HL-60/S4 treated with retinoic acid at 250 ng/mL for 4 days and 3 days (cell line): Measurements from ENCODE around the gene VPS29.
"Not testable (repeated sequence)": the region's sequence is repeated elsewhere in the genome, so short reads cannot be mapped to it uniquely, and the experiment has no call there.

Source experiments
- in situ Hi-C: fragments of 300-500 bp; cut with MboI; formaldehyde crosslinking; loops from 2 replicates; pipeline ENCODE4 v1.7.0; 2022; ENCODE audit warnings: low sequenced_read_pairs

The VPS29 gene

DNA sequence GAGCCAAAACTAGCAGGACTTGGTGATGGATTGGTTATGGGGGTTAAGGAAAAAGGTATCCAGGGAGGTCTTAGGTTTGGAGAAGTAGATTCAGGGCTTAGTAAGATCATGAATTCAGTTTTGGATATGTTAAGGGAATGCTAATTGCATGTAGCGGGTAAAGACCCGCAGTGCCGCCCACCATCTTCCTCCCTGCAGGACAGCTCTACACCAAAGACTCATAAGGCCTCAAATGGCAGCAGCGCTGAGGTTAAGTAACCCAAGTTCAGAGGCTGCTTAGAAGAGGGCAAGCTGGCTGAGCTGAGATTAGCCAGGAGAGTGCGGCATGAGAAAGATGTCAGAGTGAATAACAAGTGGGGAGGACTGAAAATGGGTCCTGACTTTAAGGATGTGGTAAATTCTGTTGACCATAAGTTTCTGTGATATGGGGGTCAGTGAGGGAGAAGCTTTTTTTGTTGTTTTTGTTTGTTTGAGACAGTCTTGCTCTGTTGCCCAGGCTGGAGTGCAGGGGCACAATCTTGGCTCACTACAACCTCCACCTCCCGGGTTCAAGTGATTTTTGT lies 26.4 kb upstream of the VPS29 start:
- in situ Hi-C loops: no loop called here

GRCh38 chr12:110520876-110521712 lies 19.2 kb upstream of the VPS29 start:
- in situ Hi-C loops: not testable (repeated sequence)

DNA sequence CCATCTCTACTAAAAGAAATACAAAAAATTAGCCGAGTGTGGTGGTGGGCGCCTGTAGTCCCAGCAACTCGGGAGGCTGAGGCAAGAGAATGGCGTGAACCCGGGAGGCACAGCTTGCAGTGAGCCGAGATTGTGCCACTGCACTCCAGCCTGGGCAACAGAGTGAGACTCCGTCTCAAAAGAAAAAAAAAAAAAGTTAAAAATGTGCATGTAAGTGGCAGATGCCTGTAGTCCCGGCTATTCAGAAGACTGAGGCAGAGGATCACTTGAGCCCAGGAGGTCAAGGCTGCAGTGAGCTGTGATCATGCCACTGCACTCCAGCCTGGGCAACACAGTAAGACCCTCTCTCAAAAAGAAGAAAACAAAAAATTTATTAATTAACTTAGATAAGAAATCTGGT lies 16.1 kb upstream of the VPS29 start:
- in situ Hi-C loops: not testable (repeated sequence)

DNA sequence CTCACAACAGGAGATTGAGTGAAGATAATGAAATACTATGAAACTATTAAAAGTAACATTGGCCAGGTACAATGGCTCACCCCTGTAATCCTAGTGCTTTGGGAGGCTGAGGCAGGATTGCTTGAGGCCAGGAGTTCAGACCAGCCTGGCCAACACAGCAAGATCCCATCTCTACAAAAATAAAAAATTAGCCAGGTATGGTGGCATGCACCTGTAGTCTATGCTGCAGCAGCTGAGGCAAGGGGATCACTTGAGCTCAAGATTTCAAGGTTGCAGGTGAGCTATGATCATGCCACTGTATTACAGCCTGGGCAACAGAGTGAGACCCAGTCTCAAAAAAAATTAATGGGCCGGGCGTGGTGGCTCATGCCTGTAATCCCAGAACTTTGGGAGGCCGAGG lies 15.1 kb upstream of the VPS29 start:
- in situ Hi-C loops: no loop called here

- in situ Hi-C loops: no loop called here
These were observed 12.5 kb upstream of the VPS29 start for GRCh38 chr12:110514363-110514762.

DNA sequence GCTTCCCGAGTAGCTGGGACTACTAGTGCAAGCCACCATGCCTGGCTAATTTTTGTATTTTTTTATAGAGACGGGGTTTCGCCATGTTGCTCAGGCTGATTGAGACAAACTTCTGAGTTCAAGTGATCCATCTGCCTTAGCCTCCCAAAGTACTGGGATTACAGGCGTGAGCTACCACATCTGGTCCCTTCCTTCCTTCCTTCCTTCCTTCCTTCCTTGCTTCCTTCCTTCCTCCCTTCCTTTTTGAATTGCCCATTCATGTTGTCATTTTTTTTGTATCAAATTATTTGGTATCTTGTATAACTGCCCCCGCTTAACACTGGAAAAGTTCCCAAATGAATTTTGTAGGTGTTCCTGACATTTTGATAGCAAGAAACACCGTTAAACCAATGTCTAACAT lies 11.9 kb upstream of the VPS29 start:
- in situ Hi-C loops: no loop called here

GRCh38 chr12:110508071-110508586 lies 6.2 kb upstream of the VPS29 start:
- in situ Hi-C loops: loop anchor here (10.0 kb wide), 1 partner anchor 53 kb away; the partner anchor contains the start of gene ARPC3

- in situ Hi-C loops: loop anchor here (10.0 kb wide), 1 partner anchor 51 kb away; the partner anchor contains the start of gene ARPC3
These were observed 3.4 kb upstream of the VPS29 start for GRCh38 chr12:110505332-110505731.

DNA sequence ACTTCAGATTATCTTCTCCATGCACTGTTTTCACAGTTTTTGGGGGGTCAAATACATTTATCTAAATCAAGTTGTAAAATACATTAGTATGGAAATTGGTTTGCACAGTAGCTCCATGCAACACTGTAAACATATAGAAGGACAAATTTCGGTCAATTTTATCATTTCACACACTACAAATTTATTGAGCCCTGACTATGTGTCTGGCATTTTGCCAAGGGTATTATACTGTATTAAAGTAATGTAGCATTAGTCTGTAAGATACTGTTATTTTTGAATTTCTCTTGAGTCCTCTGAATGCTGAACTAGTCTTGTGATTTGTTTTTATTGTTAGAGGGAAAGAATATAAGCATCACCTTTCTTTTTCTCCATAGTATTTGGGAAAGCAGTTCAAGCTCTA lies 1.5 kb upstream of the VPS29 start:
- in situ Hi-C loops: loop anchor here (10.0 kb wide), 1 partner anchor 49 kb away; the partner anchor contains the start of gene ARPC3

GRCh38 chr12:110501399-110501751 lies 536 bp downstream of the VPS29 start:
- in situ Hi-C loops: loop anchor here (10.0 kb wide), 1 partner anchor 47 kb away; the partner anchor contains the start of gene ARPC3

- in situ Hi-C loops: no loop called here
These were observed 2.8 kb downstream of the VPS29 start for GRCh38 chr12:110498984-110499706.

GRCh38 chr12:110475426-110475825 lies 26.5 kb downstream of the VPS29 start:
- in situ Hi-C loops: no loop called here

GRCh38 chr12:110468214-110469048 lies 33.5 kb downstream of the VPS29 start, which contains the start of the genes FAM216A and GPN3:
FAM216A (plus strand) TSS chr12:110468845; CDS start chr12:110468876, 31 bp downstream.
GPN3 (minus strand) TSS chr12:110468257; CDS start chr12:110468203, 54 bp downstream.
- in situ Hi-C loops: no loop called here

GRCh38 chr12:110467847-110468213 lies 34.1 kb downstream of the VPS29 start:
- in situ Hi-C loops: no loop called here

DNA sequence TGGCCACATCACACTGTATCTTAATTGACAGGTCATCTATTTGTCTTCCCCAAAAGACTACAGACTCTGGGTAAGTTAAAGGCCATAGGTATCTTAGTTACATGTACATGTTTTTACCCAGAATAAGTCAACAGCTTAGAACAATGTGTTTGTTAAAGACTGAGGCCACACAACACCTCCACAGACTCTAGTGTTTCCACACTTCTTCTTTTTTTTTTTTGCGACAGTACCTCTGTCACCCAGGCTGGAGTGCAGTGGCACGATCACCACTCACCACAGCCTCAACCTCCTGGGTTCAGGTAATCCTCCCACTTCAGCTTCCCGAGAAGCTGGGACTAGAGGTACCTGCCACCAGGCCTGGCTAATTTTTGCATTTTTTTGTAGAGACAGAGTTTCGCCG lies 35.1 kb downstream of the VPS29 start:
- in situ Hi-C loops: no loop called here

DNA sequence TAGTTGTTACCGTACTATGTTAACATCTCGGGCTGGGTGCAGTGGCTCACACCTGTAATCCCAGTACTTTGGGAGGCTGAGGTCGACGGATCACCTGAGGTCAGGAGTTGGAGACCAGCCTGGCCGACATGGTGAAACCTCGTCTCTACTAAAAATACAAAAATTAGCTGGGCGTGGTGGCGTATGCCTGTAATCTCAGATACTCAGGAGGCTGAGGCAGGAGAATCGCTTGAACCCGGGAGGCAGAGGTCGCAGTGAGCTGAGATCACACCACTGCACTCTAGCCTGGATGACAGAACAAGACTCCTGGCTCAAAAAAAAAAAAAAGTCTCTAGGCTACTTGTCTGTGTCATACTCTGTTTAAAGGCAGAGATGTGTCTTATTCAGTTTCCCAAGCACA lies 36.1 kb downstream of the VPS29 start:
- in situ Hi-C loops: not testable (repeated sequence)

GRCh38 chr12:110465024-110465423 lies 36.9 kb downstream of the VPS29 start:
- in situ Hi-C loops: no loop called here

DNA sequence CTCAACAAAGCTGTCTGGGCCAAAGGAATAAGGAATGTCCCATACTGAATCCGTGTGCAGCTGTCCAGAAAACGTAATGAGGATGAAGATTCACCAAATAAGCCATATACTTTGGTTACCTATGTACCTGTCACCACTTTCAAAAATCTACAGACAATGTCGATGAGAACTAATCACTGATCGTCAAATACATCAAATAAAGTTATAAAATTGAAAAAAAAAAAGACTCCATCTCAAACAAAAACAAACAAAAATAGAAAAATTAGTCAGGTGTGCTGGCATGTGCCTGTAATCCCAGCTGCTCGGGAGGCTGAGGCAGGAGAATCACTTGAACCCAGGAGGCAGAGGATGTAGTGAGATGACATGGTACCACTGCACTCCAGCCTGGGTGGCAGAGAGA lies 40.7 kb downstream of the VPS29 start:
- in situ Hi-C loops: not testable (repeated sequence)

GRCh38 chr12:110458756-110459155 lies 43.2 kb downstream of the VPS29 start:
- in situ Hi-C loops: loop anchor here (10.0 kb wide), 2 partner anchors 46 to 236 kb away; partner anchors contain the start of genes RAD9B and VPS29
